ENCODE data around the gene GABBR2.

Gene GABBR2

DNA sequence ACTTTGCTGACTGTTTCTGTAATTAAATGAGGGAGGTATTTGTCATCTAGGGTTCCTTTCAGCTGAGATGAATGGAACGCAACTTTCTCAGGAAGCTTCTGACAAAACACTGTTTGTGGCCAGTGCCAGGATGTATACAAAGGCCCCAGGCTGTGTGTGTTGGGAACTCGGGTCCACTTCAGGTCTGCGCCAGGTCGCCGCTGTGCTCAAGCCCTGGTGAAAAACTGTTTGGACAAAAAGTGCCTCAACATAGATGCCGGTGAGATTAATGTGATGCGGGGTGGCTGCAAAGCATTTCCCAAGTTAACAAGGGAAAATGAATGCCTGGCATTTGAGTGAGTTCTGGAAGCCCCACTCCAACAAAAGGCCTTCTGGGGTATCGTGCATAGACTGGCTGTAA lies 156.4 kb downstream of the GABBR2 start:
- TF ChIP-seq, protein P1, sequence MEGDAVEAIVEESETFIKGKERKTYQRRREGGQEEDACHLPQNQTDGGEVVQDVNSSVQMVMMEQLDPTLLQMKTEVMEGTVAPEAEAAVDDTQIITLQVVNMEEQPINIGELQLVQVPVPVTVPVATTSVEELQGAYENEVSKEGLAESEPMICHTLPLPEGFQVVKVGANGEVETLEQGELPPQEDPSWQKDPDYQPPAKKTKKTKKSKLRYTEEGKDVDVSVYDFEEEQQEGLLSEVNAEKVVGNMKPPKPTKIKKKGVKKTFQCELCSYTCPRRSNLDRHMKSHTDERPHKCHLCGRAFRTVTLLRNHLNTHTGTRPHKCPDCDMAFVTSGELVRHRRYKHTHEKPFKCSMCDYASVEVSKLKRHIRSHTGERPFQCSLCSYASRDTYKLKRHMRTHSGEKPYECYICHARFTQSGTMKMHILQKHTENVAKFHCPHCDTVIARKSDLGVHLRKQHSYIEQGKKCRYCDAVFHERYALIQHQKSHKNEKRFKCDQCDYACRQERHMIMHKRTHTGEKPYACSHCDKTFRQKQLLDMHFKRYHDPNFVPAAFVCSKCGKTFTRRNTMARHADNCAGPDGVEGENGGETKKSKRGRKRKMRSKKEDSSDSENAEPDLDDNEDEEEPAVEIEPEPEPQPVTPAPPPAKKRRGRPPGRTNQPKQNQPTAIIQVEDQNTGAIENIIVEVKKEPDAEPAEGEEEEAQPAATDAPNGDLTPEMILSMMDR (IDR thresholded peaks at IDR 0.05; ENCODE audit: low read length, missing control alignments): no peak
- H3K4me3 ChIP-seq (replicated peaks; ENCODE audit: low read depth, low read length): no peak overlapping the region
- no peak for DNase-seq (ENCODE audit: low read depth)

DNA sequence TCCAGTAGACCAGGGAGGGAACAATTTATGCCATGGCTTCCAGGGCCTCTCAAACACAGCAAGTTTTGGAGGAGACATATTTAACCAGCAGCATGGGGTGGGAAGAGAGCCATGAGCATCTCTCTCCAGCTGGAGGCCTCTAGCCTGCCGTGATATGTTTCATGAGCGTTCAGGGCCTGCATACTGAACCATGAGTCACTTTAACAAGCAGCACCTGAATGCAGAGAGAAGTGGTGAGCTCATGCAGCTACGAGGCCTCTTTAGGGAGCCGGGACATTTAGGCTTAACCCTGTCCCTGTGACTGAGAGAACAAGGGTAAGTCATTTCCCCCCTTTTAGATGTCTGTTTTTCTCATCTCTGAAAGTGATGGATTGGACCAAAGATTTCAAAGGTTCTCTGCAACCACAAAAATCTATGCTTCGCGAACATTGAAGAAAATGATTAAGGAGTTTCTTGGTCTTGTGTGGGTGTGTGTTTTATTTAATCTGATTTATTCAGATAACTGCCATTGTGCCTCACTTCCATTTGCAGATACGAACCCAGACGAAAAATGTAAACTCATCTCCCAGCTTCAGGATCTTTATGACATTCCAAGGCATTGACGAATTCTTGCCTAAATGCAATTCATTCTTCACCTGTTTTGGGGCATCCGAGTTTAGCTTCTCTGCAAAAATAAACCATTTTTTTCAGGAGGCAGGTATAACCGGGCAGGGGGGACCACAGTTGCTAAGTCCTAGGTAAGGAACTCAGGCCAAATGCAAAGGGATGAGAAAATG lies 157.0 kb downstream of the GABBR2 start:
- TF ChIP-seq, protein P1 (IDR thresholded peaks at IDR 0.05; ENCODE audit: low read length, missing control alignments): peak; percentile 3
- H3K4me3 ChIP-seq (replicated peaks; ENCODE audit: low read depth, low read length): no peak overlapping the region
- peak; percentile 56 for DNase-seq (ENCODE audit: low read depth)

GRCh38 chr9:98550206-98550820 lies 158.4 kb downstream of the GABBR2 start:
- H3K4me3 ChIP-seq (replicated peaks; ENCODE audit: low read depth, low read length): no peak overlapping the region
- TF ChIP-seq, protein P1 (IDR thresholded peaks at IDR 0.05; ENCODE audit: low read length, missing control alignments): no peak
- peak; percentile 39 for DNase-seq (ENCODE audit: low read depth)

- TF ChIP-seq, protein P1 (IDR thresholded peaks at IDR 0.05; ENCODE audit: low read length, missing control alignments): no peak
- no peak for DNase-seq (ENCODE audit: low read depth)
- H3K4me3 ChIP-seq (replicated peaks; ENCODE audit: low read depth, low read length): no peak overlapping the region
These were observed 159.3 kb downstream of the GABBR2 start for GRCh38 chr9:98549401-98549800.

GRCh38 chr9:98547606-98548005 lies 161.1 kb downstream of the GABBR2 start:
- TF ChIP-seq, protein P1 (IDR thresholded peaks at IDR 0.05; ENCODE audit: low read length, missing control alignments): no peak
- H3K4me3 ChIP-seq (replicated peaks; ENCODE audit: low read depth, low read length): no peak overlapping the region

GRCh38 chr9:98545021-98545420 lies 163.7 kb downstream of the GABBR2 start:
- TF ChIP-seq, protein P1 (IDR thresholded peaks at IDR 0.05; ENCODE audit: low read length, missing control alignments): no peak
- no peak overlapping the region for H3K4me3 ChIP-seq (replicated peaks; ENCODE audit: low read depth, low read length)
- no peak for DNase-seq (ENCODE audit: low read depth)

More at GRCh38 chr9:98547606-98548005, 161.1 kb downstream of the GABBR2 start:
- no peak for DNase-seq (ENCODE audit: low read depth)

All from fibroblast of pulmonary artery (primary cell).